Inferior parietal cortex (tissue), 1 donor: ENCODE results near the gene MFNG.

Source experiments
- DNase-seq: peaks from one replicate; pipeline ENCODE4 v3.0.0-alpha.2; 2016; ENCODE audit errors: extremely low spot score

Gene MFNG

GRCh38 chr22:37493979-37494378 is 7.8 kb upstream of the MFNG start:
- no peak for DNase-seq

GRCh38 chr22:37492428-37493344 is 6.5 kb upstream of the MFNG start:
- DNase-seq: no peak

GRCh38 chr22:37491559-37492427 is 5.6 kb upstream of the MFNG start:
- DNase-seq: no peak

- no peak for DNase-seq
These were observed 4.9 kb upstream of the MFNG start for GRCh38 chr22:37491106-37491505.

- DNase-seq: no peak
These were observed 3.8 kb upstream of the MFNG start for GRCh38 chr22:37489983-37490382.

- no peak for DNase-seq
These were observed 2.4 kb upstream of the MFNG start for GRCh38 chr22:37488337-37489135.

GRCh38 chr22:37487571-37487970 is 1.4 kb upstream of the MFNG start:
- no peak for DNase-seq

GRCh38 chr22:37487129-37487528 is 945 bp upstream of the MFNG start:
- DNase-seq: no peak

- DNase-seq: no peak
These were observed 575 bp downstream of the MFNG start for GRCh38 chr22:37485395-37486223.

GRCh38 chr22:37484480-37485394 is 1.4 kb downstream of the MFNG start:
- peak; percentile 15 for DNase-seq

- no peak for DNase-seq
These were observed 3.1 kb downstream of the MFNG start for GRCh38 chr22:37483050-37483449.

GRCh38 chr22:37482244-37482643 is 3.9 kb downstream of the MFNG start:
- DNase-seq: no peak

- no peak for DNase-seq
These were observed 4.8 kb downstream of the MFNG start for GRCh38 chr22:37481347-37481907.

GRCh38 chr22:37480387-37481346 is 5.5 kb downstream of the MFNG start:
- no peak for DNase-seq

GRCh38 chr22:37479196-37479595 is 7.0 kb downstream of the MFNG start:
- no peak for DNase-seq

GRCh38 chr22:37476389-37477329 is 9.5 kb downstream of the MFNG start:
- no peak for DNase-seq

GRCh38 chr22:37474447-37475090 is 11.6 kb downstream of the MFNG start:
- no peak for DNase-seq
